HUES6 (cell line): ENCODE data around the gene PEX6.
A peak's percentile ranks its signal among the peaks of the same experiment; 100 is the strongest.

Source experiments
- H3K27ac ChIP-seq: 2 replicates; pipeline ENCODE4 v1.7.0; 2013; ENCODE audit warnings: low read depth, mild to moderate bottlenecking, low read length, inconsistent platforms
- H3K27me3 ChIP-seq: 2 replicates; pipeline ENCODE4 v1.6.1; 2013; ENCODE audit warnings: low read length; ENCODE audit not compliant: control insufficient read depth, insufficient read depth
- H3K36me3 ChIP-seq: 2 replicates; pipeline ENCODE4 v1.6.1; 2013; ENCODE audit warnings: low read length; ENCODE audit not compliant: control insufficient read depth, insufficient read depth
- H3K4me1 ChIP-seq: 2 replicates; pipeline ENCODE4 v1.6.1; 2013; ENCODE audit warnings: low read length; ENCODE audit not compliant: control insufficient read depth, insufficient read depth
- H3K4me3 ChIP-seq: 2 replicates; pipeline ENCODE4 v1.5.1; 2013; ENCODE audit warnings: low read depth, low read length
- H3K9ac ChIP-seq: one replicate; pipeline ENCODE4 v1.6.1; 2013; ENCODE audit warnings: mild to moderate bottlenecking, low read length
- H3K9me3 ChIP-seq: 2 replicates; pipeline ENCODE4 v1.6.1; 2013; ENCODE audit warnings: low read depth, low read length; ENCODE audit not compliant: control insufficient read depth, insufficient read depth

PEX6 gene

GRCh38 chr6:42974919-42975505, 4.0 kb downstream of the PEX6 start:
- H3K36me3 ChIP-seq = peaks cover 5% of the 10 kb centered on the region; the same call in 1 of the 2 replicates
- H3K9me3 ChIP-seq = no peaks in the 10 kb centered on the region
- H3K4me1 ChIP-seq = peaks cover 18% of the 10 kb centered on the region
- no peak overlapping the region for H3K4me3 ChIP-seq
- no peak overlapping the region for H3K27ac ChIP-seq
- no peak overlapping the region for H3K9ac ChIP-seq
- H3K27me3 ChIP-seq = no peaks in the 10 kb centered on the region

- Histone ChIP-seq H3K4me1 (peaks cover 13% of the 10 kb centered on the region; the same call in 1 of the 2 replicates), H3K9ac (no peak overlapping the region), H3K27ac (no peak overlapping the region), H3K9me3 (no peaks in the 10 kb centered on the region), H3K27me3 (no peaks in the 10 kb centered on the region), H3K36me3 (peaks cover 10% of the 10 kb centered on the region), H3K4me3 (no peak overlapping the region)
These were observed 5.1 kb downstream of the PEX6 start for GRCh38 chr6:42973926-42974325.

- no peaks in the 10 kb centered on the region for H3K9me3 ChIP-seq
- H3K27ac ChIP-seq = peak overlapping the region; percentile 2; the same call in 1 of the 2 replicates
- no peaks in the 10 kb centered on the region for H3K27me3 ChIP-seq
- H3K36me3 ChIP-seq = peaks cover 16% of the 10 kb centered on the region
- peaks cover 13% of the 10 kb centered on the region; the same call in 1 of the 2 replicates for H3K4me1 ChIP-seq
- no peak overlapping the region for H3K4me3 ChIP-seq
- H3K9ac ChIP-seq = no peak overlapping the region
These were observed 7.1 kb downstream of the PEX6 start for GRCh38 chr6:42971746-42972327.

- H3K4me3 ChIP-seq = no peak overlapping the region
- H3K27me3 ChIP-seq = no peaks in the 10 kb centered on the region
- peak overlapping the region; percentile 2; the same call in 1 of the 2 replicates for H3K27ac ChIP-seq
- peaks cover 23% of the 10 kb centered on the region for H3K36me3 ChIP-seq
- H3K9me3 ChIP-seq = no peaks in the 10 kb centered on the region
- peaks cover 13% of the 10 kb centered on the region; the same call in 1 of the 2 replicates for H3K4me1 ChIP-seq
- peak overlapping the region; percentile 6 for H3K9ac ChIP-seq
These were observed 7.9 kb downstream of the PEX6 start for GRCh38 chr6:42970871-42971612.

- peaks cover 31% of the 10 kb centered on the region for H3K36me3 ChIP-seq
- H3K9me3 ChIP-seq = no peaks in the 10 kb centered on the region
- H3K4me1 ChIP-seq = peaks cover 13% of the 10 kb centered on the region; the same call in 1 of the 2 replicates
- no peaks in the 10 kb centered on the region for H3K27me3 ChIP-seq
- H3K27ac ChIP-seq = no peak overlapping the region
- no peak overlapping the region for H3K9ac ChIP-seq
- no peak overlapping the region for H3K4me3 ChIP-seq
These were observed 9.0 kb downstream of the PEX6 start for GRCh38 chr6:42969934-42970333.

GRCh38 chr6:42969431-42969830, 9.6 kb downstream of the PEX6 start:
- H3K9ac ChIP-seq = no peak overlapping the region
- H3K27me3 ChIP-seq = no peaks in the 10 kb centered on the region
- no peak overlapping the region for H3K27ac ChIP-seq
- peaks cover 13% of the 10 kb centered on the region; the same call in 1 of the 2 replicates for H3K4me1 ChIP-seq
- no peaks in the 10 kb centered on the region for H3K9me3 ChIP-seq
- no peak overlapping the region for H3K4me3 ChIP-seq
- peaks cover 36% of the 10 kb centered on the region for H3K36me3 ChIP-seq

GRCh38 chr6:42968783-42969182, 10.2 kb downstream of the PEX6 start:
- Histone ChIP-seq H3K4me3 (no peak overlapping the region), H3K27ac (no peak overlapping the region), H3K4me1 (peaks cover 13% of the 10 kb centered on the region; the same call in 1 of the 2 replicates), H3K9ac (no peak overlapping the region), H3K36me3 (peaks cover 36% of the 10 kb centered on the region), H3K9me3 (no peaks in the 10 kb centered on the region), H3K27me3 (no peaks in the 10 kb centered on the region)

GRCh38 chr6:42968126-42968701, 10.8 kb downstream of the PEX6 start:
- Histone ChIP-seq H3K4me3 (no peak overlapping the region), H3K36me3 (peaks cover 33% of the 10 kb centered on the region), H3K4me1 (peaks cover 13% of the 10 kb centered on the region; the same call in 1 of the 2 replicates), H3K27ac (no peak overlapping the region), H3K9me3 (no peaks in the 10 kb centered on the region), H3K9ac (no peak overlapping the region), H3K27me3 (no peaks in the 10 kb centered on the region)

GRCh38 chr6:42967228-42967627, 11.8 kb downstream of the PEX6 start:
- Histone ChIP-seq H3K9me3 (no peaks in the 10 kb centered on the region), H3K4me1 (peaks cover 13% of the 10 kb centered on the region; the same call in 1 of the 2 replicates), H3K27ac (no peak overlapping the region), H3K36me3 (peaks cover 36% of the 10 kb centered on the region), H3K4me3 (no peak overlapping the region), H3K9ac (no peak overlapping the region), H3K27me3 (no peaks in the 10 kb centered on the region)

GRCh38 chr6:42966571-42966970, 12.4 kb downstream of the PEX6 start:
- Histone ChIP-seq H3K9ac (no peak overlapping the region), H3K36me3 (peaks cover 39% of the 10 kb centered on the region), H3K4me1 (peaks cover 9% of the 10 kb centered on the region; the same call in 1 of the 2 replicates), H3K27me3 (no peaks in the 10 kb centered on the region; the same call in 1 of the 2 replicates), H3K27ac (no peak overlapping the region), H3K4me3 (no peak overlapping the region), H3K9me3 (no peaks in the 10 kb centered on the region)
